HG03025 (cell line): Measurements from ENCODE around the gene ZBTB42.

ENCODE experiments used
- ATAC-seq: cut with Tn5 transposase; IDR thresholded peaks from one replicate; pipeline ENCODE4 v1.9.1; 2021; ENCODE audit warnings: mild to moderate bottlenecking, moderate library complexity; ENCODE audit not compliant: unreplicated experiment, low FRiP score

ZBTB42 gene

GRCh38 chr14:104800771-104801519 lies at the start of gene ZBTB42:
TSS of gene ZBTB42 (plus strand) at chr14:104801101. CDS start at chr14:104801198, 97 bp downstream.
- no peak for ATAC-seq

GRCh38 chr14:104751539-104752422 lies 49.1 kb upstream of the ZBTB42 start:
- ATAC-seq, result no peak

- ATAC-seq, result peak; percentile 69
These were observed 48.5 kb upstream of the ZBTB42 start for GRCh38 chr14:104752423-104752734.

- peak; percentile 88 for ATAC-seq
These were observed 48.0 kb upstream of the ZBTB42 start, which contains the start of gene SIVA1 for GRCh38 chr14:104752735-104753527. TSS of gene SIVA1 (plus strand) at chr14:104753147. CDS start at chr14:104753202, 55 bp downstream.

- no peak for ATAC-seq
These were observed 47.2 kb upstream of the ZBTB42 start for GRCh38 chr14:104753528-104754212.

GRCh38 chr14:104754213-104754851 lies 46.6 kb upstream of the ZBTB42 start:
- ATAC-seq, result no peak

GRCh38 chr14:104755621-104756020 lies 45.3 kb upstream of the ZBTB42 start:
- no peak for ATAC-seq

GRCh38 chr14:104756477-104757237 lies 44.2 kb upstream of the ZBTB42 start:
- no peak for ATAC-seq

GRCh38 chr14:104757238-104757585 lies 43.7 kb upstream of the ZBTB42 start:
- no peak for ATAC-seq

GRCh38 chr14:104757681-104758392 lies 43.1 kb upstream of the ZBTB42 start:
- ATAC-seq, result no peak

GRCh38 chr14:104758981-104759969 lies 41.6 kb upstream of the ZBTB42 start:
- no peak for ATAC-seq

- no peak for ATAC-seq
These were observed 35.4 kb upstream of the ZBTB42 start for GRCh38 chr14:104765517-104765916.

- ATAC-seq, result no peak
These were observed 34.5 kb upstream of the ZBTB42 start for GRCh38 chr14:104766256-104766862.

- ATAC-seq, result no peak
These were observed 33.9 kb upstream of the ZBTB42 start for GRCh38 chr14:104766863-104767633.

GRCh38 chr14:104767634-104767918 lies 33.3 kb upstream of the ZBTB42 start:
- no peak for ATAC-seq
